Astrocyte (in vitro differentiated cells and primary cell): ENCODE results near the gene GPX8. TPM values are rescaled to one million over a fixed set of nuclear protein-coding genes. Genes with fewer than 3 reads are reported as not detected.

Experiments
- DNase-seq: peaks from one replicate; pipeline ENCODE4 v3.0.0-alpha.2; 2010; ENCODE audit warnings: low read depth
- FAIRE-seq: peaks from 2 replicates; lab custom pipeline; 2011; peaks lifted over from hg19 to GRCh38; lab: Jason Lieb, UNC
- H2AFZ ChIP-seq: 2 replicates; pipeline ENCODE4 v1.6.0; 2012; ENCODE audit warnings: low read depth, low read length, inconsistent platforms
- H3K27ac ChIP-seq: 2 replicates; pipeline ENCODE4 v1.5.1; 2011; ENCODE audit warnings: low read depth, low read length, inconsistent platforms
- H3K27me3 ChIP-seq: 2 replicates; pipeline ENCODE4 v1.6.0; 2011; ENCODE audit warnings: low read length, inconsistent platforms; ENCODE audit not compliant: insufficient read depth
- H3K36me3 ChIP-seq: 2 replicates; pipeline ENCODE4 v1.5.1; 2011; ENCODE audit warnings: low read length, inconsistent platforms; ENCODE audit not compliant: insufficient read depth
- H3K4me1 ChIP-seq: 2 replicates; pipeline ENCODE4 v1.5.1; 2011; ENCODE audit warnings: low read length, inconsistent platforms; ENCODE audit not compliant: insufficient read depth
- H3K4me2 ChIP-seq: 2 replicates; pipeline ENCODE4 v1.6.0; 2012; ENCODE audit warnings: low read length, inconsistent platforms
- H3K4me3 ChIP-seq: 2 replicates; pipeline ENCODE4 v1.5.1; 2011; ENCODE audit warnings: low read depth, mild to moderate bottlenecking, low read length, inconsistent platforms; ENCODE audit not compliant: insufficient read depth
- H3K79me2 ChIP-seq: 2 replicates; pipeline ENCODE4 v1.6.0; 2012; ENCODE audit warnings: mild to moderate bottlenecking, low read length, inconsistent platforms; ENCODE audit not compliant: insufficient read depth
- H3K9ac ChIP-seq: 2 replicates; pipeline ENCODE4 v1.6.0; 2012; ENCODE audit warnings: mild to moderate bottlenecking, low read length, inconsistent platforms
- H3K9me3 ChIP-seq: 2 replicates; pipeline ENCODE4 v1.5.1; 2012; ENCODE audit warnings: low read depth, mild to moderate bottlenecking, low read length, inconsistent platforms; ENCODE audit not compliant: insufficient read depth
- H4K20me1 ChIP-seq: 2 replicates; pipeline ENCODE4 v1.6.0; 2012; ENCODE audit warnings: low read length, inconsistent platforms; ENCODE audit not compliant: insufficient read depth
- H3K27ac Mint-ChIP-seq: one replicate; pipeline ENCODE4 v1.8.0; 2021; ENCODE audit warnings: mild to moderate bottlenecking, mixed read lengths; ENCODE audit not compliant: unreplicated experiment
- H3K27me3 Mint-ChIP-seq: one replicate; pipeline ENCODE4 v1.8.0; 2021; ENCODE audit warnings: low read depth, mixed read lengths; ENCODE audit not compliant: unreplicated experiment
- H3K36me3 Mint-ChIP-seq: one replicate; pipeline ENCODE4 v1.8.0; 2021; ENCODE audit warnings: low read depth, mixed read lengths; ENCODE audit not compliant: unreplicated experiment
- H3K4me1 Mint-ChIP-seq: one replicate; pipeline ENCODE4 v1.8.0; 2021; ENCODE audit warnings: low read depth, mixed read lengths; ENCODE audit not compliant: unreplicated experiment
- H3K4me3 Mint-ChIP-seq: one replicate; pipeline ENCODE4 v1.8.0; 2021; ENCODE audit warnings: mild to moderate bottlenecking, moderate library complexity, mixed read lengths; ENCODE audit not compliant: unreplicated experiment
- H3K9me3 Mint-ChIP-seq: one replicate; pipeline ENCODE4 v1.8.0; 2021; ENCODE audit warnings: mild to moderate bottlenecking, mixed read lengths; ENCODE audit not compliant: unreplicated experiment
- EZH2 ChIP-seq: IDR thresholded peaks from 2 replicates; pipeline ENCODE4 v1.6.1; 2012; ENCODE audit warnings: mild to moderate bottlenecking, low read length, inconsistent platforms; ENCODE audit not compliant: insufficient read depth
- total RNA-seq: library from RNA; stranded (reverse); gene quantifications from 2 replicates; pipeline ENCODE4 v1.2.1, GENCODE V29; 2021
- TF ChIP-seq, protein P1 (sequence below): IDR thresholded peaks from 2 replicates; pipeline ENCODE4 v1.5.1; 2011; ENCODE audit warnings: low read depth, mild to moderate bottlenecking, inconsistent platforms, low read length, moderate library complexity; ENCODE audit not compliant: insufficient read depth

The GPX8 gene
- total RNA-seq, 1 donor from 2014 or later: 144 TPM

DNA sequence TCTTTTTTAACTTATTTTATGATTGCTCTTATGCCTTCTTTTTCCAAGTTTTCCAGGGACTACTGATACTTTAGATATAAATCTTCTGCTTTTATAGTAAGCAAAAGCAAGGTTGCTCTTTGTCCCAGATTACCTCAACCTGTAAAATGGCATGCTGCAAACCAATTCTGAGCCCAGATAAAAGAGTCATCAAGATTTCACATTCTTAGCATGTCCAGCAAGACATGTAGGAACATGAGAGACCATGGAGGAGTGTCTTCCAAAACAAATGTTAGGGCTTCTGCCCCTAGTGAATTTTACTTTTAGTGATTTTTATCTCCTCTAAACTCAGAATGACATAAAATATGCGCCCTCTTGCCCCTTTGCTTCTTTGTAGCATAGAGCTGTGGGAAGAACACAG lies 20.0 kb downstream of the GPX8 start:
- H3K9me3 ChIP-seq: no peaks in the 10 kb centered on the region
- H3K4me2 ChIP-seq: no peak overlapping the region
- Mint-ChIP-seq H3K9me3 (peaks cover 2% of the 10 kb centered on the region), H3K4me3 (no peak overlapping the region), H3K27me3 (peaks cover 48% of the 10 kb centered on the region), H3K4me1 (peaks cover 2% of the 10 kb centered on the region), H3K27ac (no peak overlapping the region), H3K36me3 (no peaks in the 10 kb centered on the region)
- no peaks in the 10 kb centered on the region for H4K20me1 ChIP-seq
- H3K4me3 ChIP-seq: no peak overlapping the region
- no peaks in the 10 kb centered on the region for H3K36me3 ChIP-seq
- peaks cover 7% of the 10 kb centered on the region for H3K4me1 ChIP-seq
- peaks cover 69% of the 10 kb centered on the region for H3K27me3 ChIP-seq
- no peak overlapping the region for H2AFZ ChIP-seq
- no peak overlapping the region for H3K9ac ChIP-seq
- DNase-seq: no peak
- no peak for TF ChIP-seq EZH2
- TF ChIP-seq, protein P1, sequence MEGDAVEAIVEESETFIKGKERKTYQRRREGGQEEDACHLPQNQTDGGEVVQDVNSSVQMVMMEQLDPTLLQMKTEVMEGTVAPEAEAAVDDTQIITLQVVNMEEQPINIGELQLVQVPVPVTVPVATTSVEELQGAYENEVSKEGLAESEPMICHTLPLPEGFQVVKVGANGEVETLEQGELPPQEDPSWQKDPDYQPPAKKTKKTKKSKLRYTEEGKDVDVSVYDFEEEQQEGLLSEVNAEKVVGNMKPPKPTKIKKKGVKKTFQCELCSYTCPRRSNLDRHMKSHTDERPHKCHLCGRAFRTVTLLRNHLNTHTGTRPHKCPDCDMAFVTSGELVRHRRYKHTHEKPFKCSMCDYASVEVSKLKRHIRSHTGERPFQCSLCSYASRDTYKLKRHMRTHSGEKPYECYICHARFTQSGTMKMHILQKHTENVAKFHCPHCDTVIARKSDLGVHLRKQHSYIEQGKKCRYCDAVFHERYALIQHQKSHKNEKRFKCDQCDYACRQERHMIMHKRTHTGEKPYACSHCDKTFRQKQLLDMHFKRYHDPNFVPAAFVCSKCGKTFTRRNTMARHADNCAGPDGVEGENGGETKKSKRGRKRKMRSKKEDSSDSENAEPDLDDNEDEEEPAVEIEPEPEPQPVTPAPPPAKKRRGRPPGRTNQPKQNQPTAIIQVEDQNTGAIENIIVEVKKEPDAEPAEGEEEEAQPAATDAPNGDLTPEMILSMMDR: no peak
- H3K79me2 ChIP-seq: no peaks in the 10 kb centered on the region
- H3K27ac ChIP-seq: no peak overlapping the region
- FAIRE-seq: no peak

DNA sequence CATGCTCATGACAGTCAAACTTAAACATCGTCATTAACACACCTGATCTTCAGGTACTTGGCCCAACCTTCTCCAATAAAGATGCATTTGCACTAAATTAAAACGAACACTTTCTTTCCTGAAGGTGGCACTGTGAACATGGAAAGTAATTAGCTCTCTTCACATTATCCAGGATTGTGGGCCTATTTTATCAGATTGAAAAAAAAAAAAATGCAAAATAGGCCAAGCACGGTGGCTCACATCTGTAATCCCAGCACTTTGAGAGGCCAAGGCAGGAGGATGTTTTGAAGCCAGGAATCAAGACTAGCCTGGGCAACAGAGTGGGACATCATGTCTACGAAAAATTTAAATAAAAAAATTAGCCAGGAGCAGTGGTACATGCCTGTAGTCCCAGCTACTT lies 27.4 kb downstream of the GPX8 start:
- no peak for FAIRE-seq
- TF ChIP-seq, protein P1: no peak
- TF ChIP-seq EZH2: no peak
- Mint-ChIP-seq H3K36me3 (no peaks in the 10 kb centered on the region), H3K27me3 (peaks cover 40% of the 10 kb centered on the region), H3K4me3 (no peak overlapping the region), H3K27ac (no peak overlapping the region), H3K4me1 (no peaks in the 10 kb centered on the region), H3K9me3 (no peaks in the 10 kb centered on the region)
- Histone ChIP-seq H3K9ac (no peak overlapping the region), H3K36me3 (no peaks in the 10 kb centered on the region), H2AFZ (no peak overlapping the region), H4K20me1 (no peaks in the 10 kb centered on the region), H3K79me2 (no peaks in the 10 kb centered on the region), H3K27me3 (peaks cover 46% of the 10 kb centered on the region), H3K27ac (no peak overlapping the region), H3K9me3 (peaks cover 2% of the 10 kb centered on the region), H3K4me1 (no peaks in the 10 kb centered on the region), H3K4me2 (no peak overlapping the region), H3K4me3 (no peak overlapping the region)
- DNase-seq: no peak

DNA sequence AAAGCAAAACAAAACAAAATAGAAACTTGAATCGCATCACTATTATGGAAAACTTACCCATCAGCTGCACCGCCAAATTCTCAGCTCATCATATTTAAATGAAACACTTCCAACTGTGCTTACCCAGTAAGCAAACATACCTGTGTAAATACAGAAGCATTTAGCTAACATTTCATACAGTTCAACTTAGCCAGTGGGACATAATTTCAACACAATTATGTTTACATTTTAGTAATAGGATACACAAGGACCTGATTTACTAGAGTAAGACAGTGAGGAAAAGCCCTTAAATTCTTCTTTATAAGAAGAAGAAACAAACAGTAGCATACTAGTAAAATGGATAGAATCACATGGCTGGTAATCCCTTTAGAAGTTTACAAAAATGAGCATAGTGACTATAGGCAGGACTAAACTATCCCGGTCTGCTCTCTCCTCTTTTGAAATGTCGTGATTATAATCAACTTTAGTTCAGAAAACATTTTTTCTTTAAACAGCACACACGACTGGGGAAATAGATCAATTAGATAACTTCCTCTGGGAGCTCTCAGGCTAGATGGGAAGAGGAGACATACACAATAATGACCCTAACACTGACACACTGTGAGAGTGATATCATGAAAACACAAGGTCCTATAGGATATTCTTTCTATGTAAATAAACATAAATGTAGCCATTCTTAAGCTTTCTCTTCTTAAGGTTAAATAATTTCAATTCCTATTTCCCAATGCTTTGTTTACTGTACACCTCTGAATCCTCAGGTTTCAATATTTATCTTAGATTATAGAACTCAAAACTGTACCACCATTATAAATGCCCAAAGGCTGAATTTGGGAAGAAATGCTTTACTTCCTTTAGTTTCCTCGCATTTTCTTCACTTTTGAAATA lies 28.9 kb downstream of the GPX8 start:
- peaks cover 2% of the 10 kb centered on the region for H3K9me3 ChIP-seq
- H3K27me3 ChIP-seq: peaks cover 60% of the 10 kb centered on the region
- no peak overlapping the region for H3K9ac ChIP-seq
- Mint-ChIP-seq H3K27ac (no peak overlapping the region), H3K4me1 (no peaks in the 10 kb centered on the region), H3K9me3 (no peaks in the 10 kb centered on the region), H3K4me3 (no peak overlapping the region), H3K36me3 (no peaks in the 10 kb centered on the region), H3K27me3 (peaks cover 46% of the 10 kb centered on the region)
- DNase-seq: no peak
- FAIRE-seq: no peak
- no peaks in the 10 kb centered on the region for H3K36me3 ChIP-seq
- H3K79me2 ChIP-seq: no peaks in the 10 kb centered on the region
- no peak overlapping the region for H3K27ac ChIP-seq
- TF ChIP-seq, protein P1: no peak
- no peak for TF ChIP-seq EZH2
- H3K4me3 ChIP-seq: no peak overlapping the region
- no peak overlapping the region for H3K4me2 ChIP-seq
- no peaks in the 10 kb centered on the region for H3K4me1 ChIP-seq
- H4K20me1 ChIP-seq: no peaks in the 10 kb centered on the region
- no peak overlapping the region for H2AFZ ChIP-seq
